Measurements from ENCODE around the gene PKHD1.

GRCh38 chr6:51718533-51718932 is 368.9 kb downstream of the PKHD1 start:
- no peak for TF ChIP-seq CTCF (IDR thresholded peaks at IDR 0.05)
- TF ChIP-seq POLR2A (IDR thresholded peaks at IDR 0.05) = no peak
- TF ChIP-seq POLR2AphosphoS5 (IDR thresholded peaks at IDR 0.05) = no peak
- no peak for TF ChIP-seq EP300 (IDR thresholded peaks at IDR 0.05; ENCODE audit: low read depth)
